Stimulated activated CD8-positive, alpha-beta memory T cell treated with anti-CD3 and anti-CD28 coated beads, Interleukin-12 subunit alpha, Interleukin-12 subunit beta, amount 100 ng/mL, for 1 hour (primary cell): ENCODE data around the gene JMY.

Source experiments
- DNase-seq: peaks from one replicate; pipeline ENCODE4 v3.0.0-alpha.2; 2020; ENCODE audit warnings: low read depth

The JMY gene

GRCh38 chr5:79287907-79288306 is 52.0 kb downstream of the JMY start:
- no peak for DNase-seq

DNA sequence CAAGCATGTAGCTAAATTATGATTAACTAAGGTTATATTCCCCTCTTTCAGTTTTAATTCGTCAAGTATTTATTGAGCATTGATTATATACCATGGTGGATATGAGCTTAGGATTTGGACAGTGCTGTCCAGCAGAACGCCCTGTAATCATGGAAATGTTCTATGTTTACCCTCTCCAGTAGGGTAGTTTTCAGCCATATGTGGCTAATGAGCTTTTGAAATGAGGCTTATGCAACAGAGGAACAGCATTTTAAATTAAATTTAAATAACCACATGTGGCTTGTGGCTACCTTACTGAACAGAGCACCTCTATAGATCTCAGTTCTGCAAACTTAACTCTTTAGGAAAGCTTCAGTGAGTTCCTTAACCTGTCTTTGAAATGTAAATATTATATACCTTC is 59.1 kb downstream of the JMY start:
- no peak for DNase-seq

DNA sequence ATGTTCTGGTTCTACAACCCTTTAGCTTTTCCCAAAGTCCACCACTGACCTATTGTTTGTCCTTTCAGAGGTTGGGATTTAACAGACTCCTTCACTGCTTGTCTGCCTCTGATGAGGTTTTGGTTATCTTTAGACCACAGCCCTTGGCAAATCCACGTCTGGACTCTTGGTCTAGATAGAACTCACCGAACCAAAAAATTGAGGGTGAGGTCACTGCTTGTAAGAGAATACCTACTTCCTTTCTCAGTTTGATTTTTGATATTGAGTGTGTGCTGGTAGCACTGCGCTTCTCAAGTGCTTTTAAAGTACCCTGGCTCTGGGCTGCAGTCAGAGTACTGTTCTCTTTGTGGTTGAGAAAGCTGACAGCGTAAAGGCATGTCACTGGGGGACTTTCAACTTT is 61.7 kb downstream of the JMY start:
- DNase-seq = no peak

- DNase-seq = no peak
These were observed 65.2 kb downstream of the JMY start for GRCh38 chr5:79301046-79301712.

DNA sequence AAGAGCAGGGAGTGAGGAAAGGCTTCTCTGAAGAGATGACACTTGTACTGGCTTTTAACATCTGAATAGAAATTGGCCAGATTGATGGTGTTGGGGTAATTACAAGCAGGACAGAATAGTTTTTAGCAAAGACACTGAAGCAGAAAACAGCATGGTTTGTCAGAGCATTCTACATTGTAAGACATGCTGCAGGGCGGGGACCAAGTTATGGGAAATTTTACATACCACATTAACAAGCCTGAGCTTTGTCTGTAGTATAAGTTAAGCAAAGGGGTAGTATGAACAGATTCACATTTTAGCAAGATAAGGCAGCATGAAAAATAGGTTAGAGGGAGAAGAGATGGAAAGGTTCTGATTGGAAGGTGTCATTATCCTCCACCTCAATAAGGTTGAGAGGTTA is 66.5 kb downstream of the JMY start:
- no peak for DNase-seq

GRCh38 chr5:79305706-79306105 is 69.8 kb downstream of the JMY start:
- DNase-seq = no peak

GRCh38 chr5:79318935-79319614 is 83.1 kb downstream of the JMY start:
- no peak for DNase-seq

- no peak for DNase-seq
These were observed 93.5 kb downstream of the JMY start for GRCh38 chr5:79329453-79329852.

DNA sequence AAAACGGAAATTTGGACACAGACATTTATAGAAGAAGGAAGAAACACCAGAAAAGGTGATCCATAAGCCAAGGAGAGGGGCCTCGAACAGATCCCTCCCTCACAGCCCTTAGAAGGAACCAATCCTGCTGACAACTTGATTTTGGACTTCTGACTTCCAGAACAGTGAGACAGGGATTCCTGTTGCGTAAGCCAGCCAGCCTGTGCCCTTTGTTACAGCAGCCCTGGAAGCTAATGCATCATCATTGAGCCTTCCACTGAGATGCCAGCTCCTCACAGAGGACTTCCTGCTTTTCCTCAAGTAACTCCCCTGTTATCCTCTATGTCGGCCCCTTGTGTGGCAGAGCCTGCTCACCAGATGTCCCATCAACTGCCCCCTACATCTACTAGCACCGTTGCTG is 94.1 kb downstream of the JMY start:
- no peak for DNase-seq

DNA sequence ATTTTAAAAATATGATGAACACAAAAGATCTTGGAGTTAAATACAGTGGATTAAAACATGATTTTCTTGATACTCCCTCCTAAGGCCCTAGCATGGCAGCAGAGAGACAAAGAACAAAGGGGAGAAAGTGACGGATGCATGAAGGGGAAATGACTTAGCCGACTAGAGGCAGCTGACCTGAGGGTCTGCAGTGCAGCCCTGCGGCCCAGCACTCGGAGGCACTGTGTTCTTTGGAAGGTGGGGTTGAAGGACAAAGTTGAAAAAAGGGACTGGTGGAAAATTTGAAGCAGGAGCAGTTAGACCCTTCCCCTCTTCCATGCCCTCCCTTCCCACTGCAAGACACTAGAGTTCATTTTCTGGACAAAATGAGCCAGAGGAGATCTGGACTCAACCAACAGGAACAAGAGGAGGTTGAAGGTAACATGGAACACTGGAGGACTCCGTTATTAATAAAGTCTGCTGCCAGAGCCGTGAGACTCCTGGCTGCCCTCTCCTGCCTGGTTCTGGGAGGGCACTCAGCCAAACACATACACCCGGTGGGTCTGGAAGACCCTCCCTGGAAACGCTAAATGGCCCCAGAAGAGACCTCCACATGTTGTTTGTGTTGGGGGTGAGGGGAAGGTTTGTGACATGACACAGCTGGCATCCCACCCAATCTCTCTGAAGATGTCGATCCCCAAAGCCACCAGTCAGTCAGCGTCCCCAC is 98.1 kb downstream of the JMY start:
- DNase-seq = no peak

GRCh38 chr5:79346420-79346824 is 110.5 kb downstream of the JMY start:
- DNase-seq = no peak

- DNase-seq = no peak
These were observed 113.1 kb downstream of the JMY start for GRCh38 chr5:79349047-79349446.

GRCh38 chr5:79349881-79350280 is 114.0 kb downstream of the JMY start:
- no peak for DNase-seq

DNA sequence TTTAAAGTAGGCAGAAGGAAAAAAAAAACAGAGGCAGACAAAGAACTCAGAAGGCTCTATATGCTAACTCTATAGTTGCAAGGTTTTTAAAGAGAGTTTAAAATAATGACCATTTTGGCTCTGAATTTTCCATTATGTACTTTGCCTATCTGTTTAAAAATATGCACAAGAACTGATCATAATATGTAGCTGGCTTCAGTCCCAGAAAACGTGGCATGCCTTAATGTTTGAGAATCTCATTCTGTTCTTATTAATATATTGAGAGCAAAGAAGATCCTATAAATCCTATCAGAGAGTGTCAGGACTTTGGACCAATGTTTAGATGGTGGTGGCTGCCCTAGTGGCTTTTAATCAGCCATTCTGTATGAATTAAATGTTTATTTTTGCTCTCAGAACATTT is 121.5 kb downstream of the JMY start:
- DNase-seq = no peak
